Parathyroid adenoma (tissue), 2 donors: ENCODE data around the gene CFAP97D2.

Experiments
- H2AFZ ChIP-seq: fragments of 300-600 bp; sonication (generic); one replicate; pipeline ENCODE4 v1.7.0; 2017; ENCODE audit warnings: antibody characterized with exemption, mild to moderate bottlenecking
- H3K27ac ChIP-seq: fragments of 300-600 bp; sonication (generic); one replicate; pipeline ENCODE4 v1.7.0; 2017
- H3K27me3 ChIP-seq: fragments of 300-600 bp; sonication (generic); one replicate; pipeline ENCODE4 v1.7.0; 2017; ENCODE audit warnings: low read length; ENCODE audit not compliant: control insufficient read depth, insufficient read depth
- H3K36me3 ChIP-seq: fragments of 300-600 bp; sonication (generic); one replicate; pipeline ENCODE4 v1.7.0; 2017; ENCODE audit warnings: low read length; ENCODE audit not compliant: control insufficient read depth, insufficient read depth
- H3K4me1 ChIP-seq: fragments of 300-600 bp; sonication (generic); one replicate; pipeline ENCODE4 v1.7.0; 2017; ENCODE audit warnings: control low read depth
- H3K4me2 ChIP-seq: fragments of 300-600 bp; sonication (generic); one replicate; pipeline ENCODE4 v1.7.0; 2017; ENCODE audit warnings: low read length
- H3K4me3 ChIP-seq: fragments of 300-600 bp; sonication (generic); one replicate; pipeline ENCODE4 v1.7.0; 2017; ENCODE audit warnings: low read depth, low read length
- H3K79me2 ChIP-seq: fragments of 300-600 bp; sonication (generic); one replicate; pipeline ENCODE4 v1.7.0; 2017; ENCODE audit warnings: control low read depth
- H3K9ac ChIP-seq: fragments of 300-600 bp; sonication (generic); one replicate; pipeline ENCODE4 v1.7.0; 2017; ENCODE audit warnings: mild to moderate bottlenecking
- H3K9me3 ChIP-seq: fragments of 300-600 bp; sonication (generic); one replicate; pipeline ENCODE4 v1.7.0; 2017; ENCODE audit warnings: low read length; ENCODE audit not compliant: control insufficient read depth
- TF ChIP-seq, protein P1 (sequence below): fragments of 300-600 bp; sonication (generic); IDR thresholded peaks from one replicate; pipeline ENCODE4 v1.7.0; 2017; ENCODE audit warnings: antibody characterized with exemption, mild to moderate bottlenecking
- donor health status: primary hyperparathyroidism.

The CFAP97D2 gene

DNA sequence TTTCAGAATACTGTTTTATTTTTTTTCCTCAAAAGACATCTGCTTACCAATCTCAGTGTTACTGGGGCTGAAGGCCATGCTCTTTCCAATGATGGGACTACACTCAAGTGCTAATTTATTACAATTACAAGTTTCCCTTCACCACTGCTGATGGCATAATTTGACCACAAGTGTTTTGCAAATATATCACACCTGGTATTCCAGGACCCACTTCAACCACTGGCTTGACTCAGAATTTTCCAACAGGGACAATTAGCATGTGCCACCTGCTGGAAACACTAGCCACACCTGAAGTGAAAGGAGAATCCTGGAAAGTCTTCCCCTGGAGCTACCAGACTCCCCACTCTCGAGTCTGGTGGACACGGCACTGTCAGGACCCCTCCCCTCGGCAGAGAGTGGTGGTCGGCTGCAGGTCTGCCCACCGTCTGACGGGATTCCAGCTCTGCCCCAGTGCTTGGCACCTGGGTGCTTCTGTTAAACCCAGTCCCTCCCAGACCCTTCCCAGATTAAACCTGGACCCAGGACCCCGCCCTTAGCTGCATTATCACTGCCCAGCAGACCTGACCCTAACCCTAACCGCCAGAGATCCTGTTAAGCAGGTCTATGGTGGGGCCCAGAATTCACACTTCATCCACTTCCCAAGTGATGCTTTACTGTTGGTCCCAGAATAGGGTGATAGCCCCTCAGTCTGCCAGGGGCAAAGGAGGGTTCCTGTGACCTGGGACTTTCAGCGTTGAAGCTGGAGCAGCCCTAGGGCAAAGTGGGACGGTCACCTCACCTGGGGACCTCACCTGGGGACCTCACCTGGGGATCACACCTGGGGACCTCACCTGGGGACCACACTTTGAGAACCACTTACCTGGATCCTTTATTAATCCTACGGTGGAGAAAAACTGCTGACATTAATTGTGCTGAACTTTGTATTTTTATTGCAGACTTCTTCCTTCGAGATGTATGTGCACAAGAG, 29.0 kb upstream of the CFAP97D2 start:
- Histone ChIP-seq H3K9me3 (no peaks in the 10 kb centered on the region), H3K36me3 (no peaks in the 10 kb centered on the region), H2AFZ (no peak overlapping the region), H3K9ac (no peak overlapping the region), H3K4me3 (no peak overlapping the region), H3K4me1 (no peaks in the 10 kb centered on the region), H3K27ac (no peak overlapping the region), H3K79me2 (no peaks in the 10 kb centered on the region), H3K4me2 (no peak overlapping the region), H3K27me3 (no peaks in the 10 kb centered on the region)
- TF ChIP-seq, protein P1, sequence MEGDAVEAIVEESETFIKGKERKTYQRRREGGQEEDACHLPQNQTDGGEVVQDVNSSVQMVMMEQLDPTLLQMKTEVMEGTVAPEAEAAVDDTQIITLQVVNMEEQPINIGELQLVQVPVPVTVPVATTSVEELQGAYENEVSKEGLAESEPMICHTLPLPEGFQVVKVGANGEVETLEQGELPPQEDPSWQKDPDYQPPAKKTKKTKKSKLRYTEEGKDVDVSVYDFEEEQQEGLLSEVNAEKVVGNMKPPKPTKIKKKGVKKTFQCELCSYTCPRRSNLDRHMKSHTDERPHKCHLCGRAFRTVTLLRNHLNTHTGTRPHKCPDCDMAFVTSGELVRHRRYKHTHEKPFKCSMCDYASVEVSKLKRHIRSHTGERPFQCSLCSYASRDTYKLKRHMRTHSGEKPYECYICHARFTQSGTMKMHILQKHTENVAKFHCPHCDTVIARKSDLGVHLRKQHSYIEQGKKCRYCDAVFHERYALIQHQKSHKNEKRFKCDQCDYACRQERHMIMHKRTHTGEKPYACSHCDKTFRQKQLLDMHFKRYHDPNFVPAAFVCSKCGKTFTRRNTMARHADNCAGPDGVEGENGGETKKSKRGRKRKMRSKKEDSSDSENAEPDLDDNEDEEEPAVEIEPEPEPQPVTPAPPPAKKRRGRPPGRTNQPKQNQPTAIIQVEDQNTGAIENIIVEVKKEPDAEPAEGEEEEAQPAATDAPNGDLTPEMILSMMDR, result no peak

DNA sequence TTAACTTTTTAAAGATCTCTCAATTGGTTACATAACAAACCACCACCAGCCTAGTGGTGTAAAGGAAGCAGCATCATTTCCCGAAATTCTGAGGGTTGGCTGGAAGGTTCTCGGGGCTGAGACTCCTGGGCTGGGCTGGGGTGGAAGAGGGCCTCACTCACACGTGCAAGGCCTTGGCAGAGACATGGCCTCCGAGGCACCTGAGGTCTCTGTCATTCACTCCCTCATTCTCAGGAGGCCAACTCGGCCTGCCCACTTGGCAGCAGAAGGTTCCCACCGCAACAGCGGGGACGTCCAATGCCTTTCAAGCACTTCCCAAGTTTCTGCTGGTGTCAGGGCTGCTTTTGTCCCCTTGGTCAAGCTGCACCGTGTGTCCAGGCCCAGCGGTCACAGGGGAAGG, 28.0 kb upstream of the CFAP97D2 start:
- Histone ChIP-seq H3K4me2 (no peak overlapping the region), H3K9ac (no peak overlapping the region), H3K9me3 (no peaks in the 10 kb centered on the region), H3K4me3 (no peak overlapping the region), H3K27ac (no peak overlapping the region), H3K36me3 (no peaks in the 10 kb centered on the region), H3K4me1 (no peaks in the 10 kb centered on the region), H3K79me2 (no peaks in the 10 kb centered on the region), H2AFZ (no peak overlapping the region), H3K27me3 (no peaks in the 10 kb centered on the region)
- TF ChIP-seq, protein P1, result no peak

DNA sequence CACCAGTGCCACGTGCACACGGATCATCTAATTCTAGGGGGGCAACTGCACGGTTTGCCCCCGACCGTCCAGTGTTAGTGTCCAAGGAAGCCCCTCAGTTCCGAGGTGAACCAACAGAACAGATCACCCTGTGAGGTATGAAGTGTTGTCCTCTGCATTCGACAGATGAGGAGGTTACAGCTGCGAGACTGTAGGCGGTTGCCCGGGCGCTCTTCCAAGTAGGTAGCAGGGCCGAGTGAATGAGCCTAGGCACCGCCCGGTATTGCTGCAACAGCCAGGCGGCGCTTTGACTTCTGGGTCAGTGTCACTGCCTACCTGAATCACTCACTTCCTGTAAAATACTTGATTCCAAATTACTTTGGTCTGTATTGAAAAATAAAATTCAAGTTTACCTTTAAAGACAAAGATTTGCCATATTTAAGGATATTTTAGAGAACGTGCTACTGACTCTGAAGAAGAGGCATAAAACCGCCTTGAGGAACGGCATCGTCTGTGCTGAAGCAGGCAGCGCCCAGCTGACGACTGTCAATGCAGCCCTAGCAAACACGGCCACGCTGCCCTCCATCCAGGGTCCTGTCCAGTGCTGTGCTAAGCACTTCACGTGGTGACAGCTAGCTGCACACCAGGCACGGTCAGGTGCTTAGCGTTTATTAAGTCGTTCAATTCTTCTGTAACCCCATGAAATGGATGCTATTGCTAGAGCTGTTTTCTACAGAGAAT, 27.3 kb upstream of the CFAP97D2 start:
- no peaks in the 10 kb centered on the region for H3K9me3 ChIP-seq
- no peak overlapping the region for H3K4me3 ChIP-seq
- H3K79me2 ChIP-seq, result no peaks in the 10 kb centered on the region
- no peaks in the 10 kb centered on the region for H3K27me3 ChIP-seq
- H2AFZ ChIP-seq, result no peak overlapping the region
- H3K36me3 ChIP-seq, result no peaks in the 10 kb centered on the region
- no peaks in the 10 kb centered on the region for H3K4me1 ChIP-seq
- TF ChIP-seq, protein P1, result no peak
- no peak overlapping the region for H3K9ac ChIP-seq
- H3K27ac ChIP-seq, result no peak overlapping the region
- no peak overlapping the region for H3K4me2 ChIP-seq

DNA sequence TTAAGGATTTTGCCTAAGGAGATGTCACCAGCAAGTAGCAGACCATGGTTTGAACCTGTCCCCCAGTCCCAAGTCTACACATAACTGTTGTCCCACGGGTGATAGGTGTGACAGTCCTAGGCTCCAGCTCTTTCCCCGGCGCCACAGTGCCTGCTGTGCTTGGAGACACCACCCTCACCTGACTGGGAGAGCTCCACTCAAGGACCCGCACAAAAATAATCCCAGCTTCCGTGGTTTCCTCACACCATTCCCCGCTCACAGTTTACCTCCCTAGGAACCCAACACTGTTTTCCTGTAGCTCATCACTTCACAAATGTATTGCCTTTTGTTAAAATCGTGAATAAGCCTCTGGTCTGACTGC, 26.8 kb upstream of the CFAP97D2 start:
- no peak overlapping the region for H3K4me3 ChIP-seq
- no peaks in the 10 kb centered on the region for H3K9me3 ChIP-seq
- H3K36me3 ChIP-seq, result no peaks in the 10 kb centered on the region
- TF ChIP-seq, protein P1, result no peak
- no peak overlapping the region for H3K27ac ChIP-seq
- H2AFZ ChIP-seq, result no peak overlapping the region
- H3K4me1 ChIP-seq, result no peaks in the 10 kb centered on the region
- no peaks in the 10 kb centered on the region for H3K79me2 ChIP-seq
- no peak overlapping the region for H3K9ac ChIP-seq
- no peak overlapping the region for H3K4me2 ChIP-seq
- H3K27me3 ChIP-seq, result no peaks in the 10 kb centered on the region
